ENCODE results near the gene RSPO4.

RSPO4 gene

DNA sequence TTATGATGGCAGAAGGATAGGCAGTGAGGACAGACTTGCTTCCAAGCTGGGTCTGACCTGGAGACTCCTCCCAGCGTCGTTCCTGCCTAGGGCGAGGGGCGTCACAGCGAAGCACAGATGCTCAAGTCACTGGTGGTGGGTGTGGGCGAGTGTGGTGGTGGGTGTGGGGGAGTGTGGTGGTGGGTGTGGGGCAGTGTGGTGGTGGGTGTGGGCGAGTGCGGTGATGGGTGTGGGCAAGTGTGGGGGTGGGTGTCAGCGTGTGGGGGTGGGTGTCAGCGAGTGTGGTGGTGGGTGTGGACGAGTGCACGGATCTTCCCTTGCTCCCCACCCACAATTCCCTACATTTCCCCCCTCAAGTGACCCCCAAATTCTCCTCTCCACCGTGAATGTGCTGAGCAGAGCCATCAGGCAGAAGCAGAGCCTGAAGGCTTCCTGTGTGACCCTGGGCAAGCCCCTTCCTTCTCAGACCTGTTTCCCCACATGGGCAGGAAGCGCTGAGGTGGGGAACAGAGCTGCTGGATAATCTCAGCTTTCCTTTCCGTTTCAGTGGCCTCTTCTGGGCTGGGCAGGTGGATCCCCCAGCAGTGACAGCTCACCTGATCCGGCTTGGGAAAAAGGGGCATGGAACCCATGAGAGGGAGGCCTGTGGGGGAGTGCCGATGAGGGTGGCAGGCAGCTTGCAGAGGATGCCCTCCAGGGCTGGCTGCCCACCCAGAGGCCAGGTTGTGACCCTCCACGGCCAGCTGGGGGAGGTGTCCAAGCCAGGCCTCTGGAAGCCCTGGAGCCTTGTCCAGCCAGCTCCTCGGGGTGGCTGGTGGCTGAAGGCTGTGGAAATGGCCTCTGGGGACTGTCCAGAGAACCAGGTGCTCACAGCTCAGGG lies 42.9 kb downstream of the RSPO4 start:
- H3K27me3 ChIP-seq (ENCODE audit: control insufficient read depth, insufficient read depth, low read length) = no peaks in the 10 kb centered on the region
- no peak overlapping the region for H3K4me3 ChIP-seq (ENCODE audit: low read depth, low read length)
- no peak overlapping the region for H2AFZ ChIP-seq
- no peaks in the 10 kb centered on the region for H3K4me1 ChIP-seq
- H3K27ac ChIP-seq = no peak overlapping the region
- no peak overlapping the region for H3K9ac ChIP-seq
- no peak overlapping the region for H3K4me2 ChIP-seq (ENCODE audit: low read length)
- H3K36me3 ChIP-seq (ENCODE audit: control insufficient read depth, insufficient read depth, low read length) = no peaks in the 10 kb centered on the region
- TF ChIP-seq, protein P1, sequence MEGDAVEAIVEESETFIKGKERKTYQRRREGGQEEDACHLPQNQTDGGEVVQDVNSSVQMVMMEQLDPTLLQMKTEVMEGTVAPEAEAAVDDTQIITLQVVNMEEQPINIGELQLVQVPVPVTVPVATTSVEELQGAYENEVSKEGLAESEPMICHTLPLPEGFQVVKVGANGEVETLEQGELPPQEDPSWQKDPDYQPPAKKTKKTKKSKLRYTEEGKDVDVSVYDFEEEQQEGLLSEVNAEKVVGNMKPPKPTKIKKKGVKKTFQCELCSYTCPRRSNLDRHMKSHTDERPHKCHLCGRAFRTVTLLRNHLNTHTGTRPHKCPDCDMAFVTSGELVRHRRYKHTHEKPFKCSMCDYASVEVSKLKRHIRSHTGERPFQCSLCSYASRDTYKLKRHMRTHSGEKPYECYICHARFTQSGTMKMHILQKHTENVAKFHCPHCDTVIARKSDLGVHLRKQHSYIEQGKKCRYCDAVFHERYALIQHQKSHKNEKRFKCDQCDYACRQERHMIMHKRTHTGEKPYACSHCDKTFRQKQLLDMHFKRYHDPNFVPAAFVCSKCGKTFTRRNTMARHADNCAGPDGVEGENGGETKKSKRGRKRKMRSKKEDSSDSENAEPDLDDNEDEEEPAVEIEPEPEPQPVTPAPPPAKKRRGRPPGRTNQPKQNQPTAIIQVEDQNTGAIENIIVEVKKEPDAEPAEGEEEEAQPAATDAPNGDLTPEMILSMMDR (IDR thresholded peaks at IDR 0.05) = no peak
- H3K79me2 ChIP-seq = no peaks in the 10 kb centered on the region
- H3K9me3 ChIP-seq (ENCODE audit: control insufficient read depth, low read length) = no peaks in the 10 kb centered on the region

DNA sequence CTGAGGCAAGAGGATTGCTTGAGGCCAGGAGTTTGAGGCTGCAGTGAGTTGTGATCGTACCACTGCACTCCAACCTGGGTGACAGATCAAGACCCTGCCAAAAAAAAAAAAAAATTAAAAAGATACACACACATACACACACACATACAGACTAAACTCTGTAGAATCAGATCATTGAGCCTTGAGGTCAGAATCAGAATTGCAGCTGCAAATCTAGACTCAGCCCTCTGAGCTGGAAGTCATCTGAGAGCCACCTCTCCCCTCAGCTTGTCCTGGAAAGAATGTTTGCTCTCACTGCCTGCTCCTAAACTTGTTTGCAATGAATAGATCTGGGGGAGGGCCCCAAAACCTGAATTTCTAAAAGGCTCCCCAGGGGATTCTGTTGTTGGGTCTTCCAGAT lies 44.6 kb downstream of the RSPO4 start:
- Histone ChIP-seq H2AFZ (no peak overlapping the region), H3K79me2 (no peaks in the 10 kb centered on the region), H3K4me1 (peaks cover 7% of the 10 kb centered on the region), H3K27ac (no peak overlapping the region), H3K4me2 (ENCODE audit: low read length) (no peak overlapping the region), H3K36me3 (ENCODE audit: control insufficient read depth, insufficient read depth, low read length) (no peaks in the 10 kb centered on the region), H3K9ac (no peak overlapping the region), H3K4me3 (ENCODE audit: low read depth, low read length) (no peak overlapping the region), H3K27me3 (ENCODE audit: control insufficient read depth, insufficient read depth, low read length) (no peaks in the 10 kb centered on the region), H3K9me3 (ENCODE audit: control insufficient read depth, low read length) (no peaks in the 10 kb centered on the region)
- TF ChIP-seq, protein P1 (IDR thresholded peaks at IDR 0.05) = no peak

DNA sequence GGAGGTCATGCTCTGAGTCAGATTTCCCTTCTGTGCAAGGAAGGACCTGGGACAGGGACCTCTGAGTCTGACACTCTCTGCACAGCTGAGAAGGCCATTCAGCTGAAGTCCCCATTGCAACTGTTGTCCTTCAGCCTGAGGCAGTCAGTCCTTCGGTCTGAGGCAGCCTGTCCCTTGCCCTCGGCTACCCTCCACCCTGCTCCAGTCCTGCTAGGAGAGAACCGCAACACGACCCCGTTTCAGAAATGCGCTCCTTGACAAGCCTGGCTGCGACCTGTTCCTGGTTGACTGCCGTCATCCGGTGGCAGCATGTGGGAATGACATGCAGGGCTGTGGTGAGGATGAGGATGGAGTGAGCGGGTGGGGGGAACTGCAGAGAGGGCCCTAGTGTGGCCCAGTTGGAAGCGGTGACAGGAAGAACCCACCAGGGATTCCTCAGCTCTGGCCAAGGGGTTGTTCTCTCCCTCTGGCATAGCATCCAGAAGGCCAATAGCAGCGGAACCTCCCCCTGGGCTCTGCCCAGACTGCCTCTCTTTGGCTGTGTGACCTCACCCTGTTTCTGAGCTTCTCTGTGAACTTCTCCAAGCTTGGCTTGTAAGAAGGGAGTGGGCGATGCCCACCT lies 45.7 kb downstream of the RSPO4 start:
- no peak overlapping the region for H3K4me2 ChIP-seq (ENCODE audit: low read length)
- TF ChIP-seq, protein P1 (IDR thresholded peaks at IDR 0.05) = peak; percentile 99
- no peak overlapping the region for H2AFZ ChIP-seq
- no peaks in the 10 kb centered on the region for H3K79me2 ChIP-seq
- peaks cover 7% of the 10 kb centered on the region for H3K4me1 ChIP-seq
- H3K27ac ChIP-seq = no peak overlapping the region
- H3K4me3 ChIP-seq (ENCODE audit: low read depth, low read length) = no peak overlapping the region
- H3K9me3 ChIP-seq (ENCODE audit: control insufficient read depth, low read length) = no peaks in the 10 kb centered on the region
- H3K9ac ChIP-seq = no peak overlapping the region
- no peaks in the 10 kb centered on the region for H3K36me3 ChIP-seq (ENCODE audit: control insufficient read depth, insufficient read depth, low read length)
- no peaks in the 10 kb centered on the region for H3K27me3 ChIP-seq (ENCODE audit: control insufficient read depth, insufficient read depth, low read length)

DNA sequence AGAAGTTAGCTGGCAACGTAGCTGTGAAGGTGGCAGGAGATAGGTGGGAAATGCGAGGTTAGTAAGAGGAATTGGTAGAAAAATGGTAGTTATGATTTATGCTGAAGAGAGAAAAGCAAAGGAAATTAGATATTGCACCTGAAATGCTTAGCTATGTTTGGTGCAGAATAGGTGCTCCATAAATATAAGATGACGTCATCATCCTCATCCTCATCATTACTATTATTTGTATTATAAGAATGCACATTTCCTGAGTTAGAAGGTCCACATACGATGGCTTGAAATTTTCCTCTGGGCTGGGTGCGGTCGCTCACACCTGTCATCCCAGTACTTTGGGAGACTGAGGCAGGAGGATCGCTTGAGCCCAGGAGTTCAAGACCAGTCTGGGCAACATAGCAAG lies 46.5 kb downstream of the RSPO4 start:
- H3K4me2 ChIP-seq (ENCODE audit: low read length) = no peak overlapping the region
- no peak overlapping the region for H3K4me3 ChIP-seq (ENCODE audit: low read depth, low read length)
- no peak overlapping the region for H3K9ac ChIP-seq
- peaks cover 7% of the 10 kb centered on the region for H3K4me1 ChIP-seq
- H3K79me2 ChIP-seq = no peaks in the 10 kb centered on the region
- no peaks in the 10 kb centered on the region for H3K9me3 ChIP-seq (ENCODE audit: control insufficient read depth, low read length)
- TF ChIP-seq, protein P1 (IDR thresholded peaks at IDR 0.05) = no peak
- no peaks in the 10 kb centered on the region for H3K27me3 ChIP-seq (ENCODE audit: control insufficient read depth, insufficient read depth, low read length)
- no peak overlapping the region for H2AFZ ChIP-seq
- no peaks in the 10 kb centered on the region for H3K36me3 ChIP-seq (ENCODE audit: control insufficient read depth, insufficient read depth, low read length)
- no peak overlapping the region for H3K27ac ChIP-seq
